ENCODE data around the gene DDI2.

DDI2 gene

DNA sequence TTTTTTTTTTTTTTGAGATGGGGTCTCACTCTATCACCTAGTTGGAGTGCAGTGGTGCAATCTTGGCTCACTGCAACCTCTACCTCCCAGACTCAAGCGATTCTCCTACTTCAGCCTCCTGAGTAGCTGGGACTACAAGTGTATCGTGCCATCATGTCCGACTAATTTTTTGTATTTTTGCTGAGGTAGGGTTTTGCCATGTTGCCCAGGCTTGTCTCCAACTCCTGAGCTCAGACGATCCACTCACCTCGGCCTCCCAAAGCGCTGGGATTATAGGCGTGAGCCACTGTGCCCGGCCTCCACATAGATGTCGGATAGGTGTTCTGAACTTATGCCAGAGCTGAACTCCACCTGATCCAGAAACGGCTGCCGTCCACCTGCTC lies 87.9 kb downstream of the DDI2 start:
- DNase-seq: no peak

DNA sequence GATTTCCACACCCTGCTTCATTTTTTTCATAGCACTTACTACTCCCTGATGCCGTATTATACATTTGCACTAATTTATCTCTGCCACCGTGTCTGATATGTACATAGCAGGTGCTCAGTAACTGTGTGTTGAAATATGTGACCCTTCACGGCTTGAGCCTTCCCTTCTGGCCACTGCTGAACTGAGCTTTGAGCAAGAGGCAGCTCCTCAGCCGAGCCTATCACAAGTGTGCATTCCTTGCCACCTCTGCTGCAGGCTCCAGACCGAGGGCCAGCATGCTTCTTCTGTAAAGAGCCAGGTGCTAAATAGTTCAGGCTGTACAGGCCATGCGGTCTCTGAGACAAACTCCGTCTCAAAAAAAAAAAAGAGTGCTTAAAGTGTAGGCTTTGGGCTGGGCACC lies 89.5 kb downstream of the DDI2 start:
- DNase-seq: no peak

DNA sequence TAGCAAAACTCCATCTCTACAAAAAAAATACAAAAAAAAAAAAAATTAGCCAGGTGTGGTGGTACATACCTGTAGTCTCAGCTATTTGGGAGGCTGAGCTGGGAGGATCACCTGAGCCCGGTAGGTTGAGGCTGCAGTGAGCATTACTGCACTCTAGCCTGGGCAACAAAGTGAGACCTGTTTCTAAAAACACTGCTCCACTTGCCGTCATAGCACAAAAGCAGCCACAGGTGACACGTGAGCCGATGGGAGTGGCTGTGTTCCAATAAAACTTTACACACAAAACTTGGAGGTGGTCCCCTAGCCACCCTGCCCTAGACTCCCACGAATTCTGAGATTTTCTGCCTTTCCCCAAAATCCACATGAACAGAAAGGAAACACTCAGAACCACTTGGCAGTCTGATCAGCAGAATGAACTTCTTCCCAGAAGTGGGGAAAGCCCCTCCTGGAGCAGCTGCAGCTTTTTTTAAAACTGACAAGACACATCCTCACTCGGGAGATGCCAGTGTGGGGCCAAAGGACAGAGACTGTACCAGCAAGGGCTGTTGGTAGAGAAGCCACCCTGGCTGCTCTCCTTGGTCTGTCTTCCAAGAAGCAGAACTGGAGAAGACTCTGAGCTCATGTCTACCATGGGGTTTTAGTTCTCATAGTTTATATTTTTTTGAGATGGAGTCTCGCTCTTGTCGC lies 90.1 kb downstream of the DDI2 start:
- DNase-seq: no peak

DNA sequence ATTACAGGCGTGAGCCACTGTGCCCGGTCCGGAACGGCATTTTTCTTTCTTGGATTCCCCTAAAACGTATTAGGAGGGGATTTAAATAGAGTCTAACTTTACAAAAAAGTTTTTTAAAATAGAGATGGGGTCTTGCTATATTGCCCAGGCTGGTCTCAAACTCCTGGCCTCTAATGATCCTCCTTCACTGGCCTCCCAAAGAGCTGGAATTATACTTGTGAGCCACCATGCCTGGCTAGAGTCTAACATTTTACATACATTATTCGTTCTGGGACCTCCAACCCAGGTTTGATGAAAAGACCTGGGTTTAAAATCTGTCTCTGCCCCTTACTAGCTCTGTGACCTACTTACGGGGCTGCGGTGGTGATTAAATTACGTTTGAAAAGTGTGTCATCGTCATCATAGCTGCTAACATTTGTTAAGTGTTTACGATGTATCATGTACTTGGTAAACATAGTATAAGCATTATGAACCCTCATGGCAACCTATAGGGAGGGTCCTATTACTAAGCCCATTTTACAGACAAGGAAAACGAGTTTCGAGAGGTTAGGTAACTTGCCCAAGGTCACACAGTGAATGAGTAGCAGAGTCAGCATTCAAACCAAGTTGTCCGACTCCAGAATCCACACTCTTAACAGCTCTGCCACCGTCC lies 91.4 kb downstream of the DDI2 start:
- no peak for DNase-seq

DNA sequence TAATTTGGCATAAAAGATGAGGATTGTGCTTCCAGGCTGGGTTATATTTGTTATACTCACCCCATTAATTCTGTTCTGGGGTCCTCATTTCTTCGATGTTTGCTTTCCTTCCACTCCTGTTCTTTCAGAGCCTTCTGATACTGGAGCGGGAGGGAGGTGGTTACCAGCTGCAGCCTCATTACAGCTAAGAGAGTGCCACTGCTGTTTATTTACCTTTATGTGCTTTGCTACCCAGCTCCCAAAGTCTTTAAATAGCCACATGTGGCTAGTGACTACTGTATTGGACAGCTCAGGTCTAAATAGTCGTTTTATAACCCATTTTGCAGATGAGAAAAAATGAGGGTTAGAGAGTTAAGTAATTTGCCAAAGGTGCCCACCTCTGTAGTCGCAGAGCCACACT lies 92.0 kb downstream of the DDI2 start:
- DNase-seq: no peak

DNA sequence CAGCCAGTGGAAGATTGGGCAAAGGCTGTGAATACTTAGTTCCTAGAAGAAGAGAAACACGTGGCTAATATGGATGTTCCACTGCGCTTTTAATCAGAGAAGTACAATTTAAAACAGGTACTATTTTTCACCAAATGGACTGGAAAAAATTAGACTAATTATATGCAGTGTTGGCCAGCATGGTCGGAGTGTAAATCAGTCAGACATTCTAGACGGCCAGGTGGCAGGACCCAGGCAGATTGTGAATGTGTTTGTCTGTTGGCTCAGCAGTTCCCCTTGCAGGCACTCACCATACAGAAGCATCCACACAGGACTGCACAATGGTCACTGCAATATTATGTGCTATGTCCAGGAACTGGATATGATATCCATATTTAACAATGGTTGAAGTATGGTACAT lies 94.9 kb downstream of the DDI2 start:
- no peak for DNase-seq

DNA sequence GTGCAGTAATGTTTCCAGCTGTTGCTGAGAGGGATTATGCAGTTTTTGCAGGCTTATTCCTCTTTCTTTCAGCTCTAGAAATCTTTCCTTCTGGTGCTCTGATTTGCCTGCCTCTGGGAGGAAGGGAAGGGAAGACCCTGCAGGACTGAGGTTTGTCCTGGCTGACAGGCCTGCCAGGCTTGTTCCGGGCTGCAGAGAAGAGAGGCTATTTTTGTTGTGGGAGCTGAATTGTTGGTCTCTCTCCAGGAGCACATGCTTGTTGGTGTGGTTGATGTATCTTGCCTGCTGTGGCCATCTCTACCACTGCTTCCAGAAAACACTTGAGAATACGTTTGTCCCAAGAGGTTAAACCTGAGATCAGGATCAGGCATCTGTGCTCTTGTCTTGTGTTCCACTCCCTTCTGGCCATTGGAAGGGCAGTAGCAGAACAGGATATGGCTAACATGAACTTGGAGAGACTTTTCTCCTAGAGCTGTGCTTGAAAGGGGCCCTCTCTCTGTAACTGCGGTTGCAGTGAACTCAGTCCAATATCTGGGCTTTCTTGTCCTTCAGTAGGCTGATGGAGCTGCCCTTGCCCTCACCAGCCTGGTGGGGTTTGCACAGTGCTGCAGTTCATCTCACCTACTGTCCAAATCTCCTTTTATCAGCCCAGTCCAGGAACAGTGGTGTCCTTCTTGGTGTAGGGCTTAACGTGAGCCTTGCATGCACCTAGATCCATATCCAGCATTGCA lies 97.3 kb downstream of the DDI2 start:
- no peak for DNase-seq

DNA sequence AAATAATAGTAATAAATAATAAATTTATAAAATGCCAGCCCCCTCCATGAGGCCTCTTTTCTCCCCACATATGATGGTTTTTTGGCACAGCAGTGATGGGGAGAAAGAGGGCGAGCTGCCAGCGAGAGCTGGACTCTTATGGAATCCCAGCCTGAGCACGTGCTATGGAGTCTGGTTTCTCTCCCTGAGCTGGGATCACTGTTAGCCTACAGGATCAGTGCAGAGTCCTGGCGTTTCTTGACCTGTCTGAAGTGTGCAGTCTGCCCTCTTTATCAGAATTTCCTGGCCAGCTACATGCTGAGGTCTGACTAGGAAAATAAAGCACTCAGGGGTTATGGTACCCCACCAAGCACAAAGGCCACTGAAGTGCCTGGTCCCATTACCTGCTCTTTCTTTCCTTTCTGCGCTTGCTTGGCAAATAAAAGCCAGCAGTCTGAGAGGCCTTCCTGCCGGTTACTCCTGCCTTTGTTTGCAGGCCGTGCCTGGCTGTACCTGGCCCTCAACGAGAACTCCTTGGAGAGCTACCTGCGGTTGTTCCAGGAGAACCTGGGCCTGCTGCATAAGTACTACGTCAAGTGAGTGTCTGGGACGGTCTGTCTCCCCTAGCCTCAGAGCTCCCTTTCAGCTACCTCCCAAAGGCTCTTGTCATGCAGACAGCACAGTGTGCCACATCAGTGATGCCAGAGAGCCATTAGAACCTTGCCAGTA lies 100.3 kb downstream of the DDI2 start:
- peak; percentile 78 for DNase-seq

DNA sequence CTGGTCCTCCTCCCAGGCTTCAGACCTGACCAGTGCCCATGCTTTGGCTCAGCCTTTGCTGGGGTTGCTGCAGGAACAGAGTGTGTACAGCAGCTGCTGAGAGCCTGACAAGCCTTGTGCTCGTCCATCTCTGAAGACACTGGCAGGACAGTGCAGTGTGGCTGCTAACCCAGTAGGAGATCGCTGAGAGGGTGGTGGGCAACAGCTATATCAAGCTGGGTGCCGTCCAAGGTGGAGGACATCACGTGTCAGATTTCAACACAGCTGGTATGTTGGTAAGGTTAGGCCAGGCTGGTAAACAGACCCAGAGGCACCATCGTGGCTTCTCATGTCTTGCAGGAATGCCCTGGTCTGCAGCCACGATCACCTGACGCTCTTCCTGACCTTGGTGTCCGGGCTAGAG lies 100.9 kb downstream of the DDI2 start:
- DNase-seq: peak; percentile 48
